Transverse colon (tissue), 3 donors: ENCODE data around the gene NUP98.

ENCODE experiments used
- EP300 ChIP-seq: sonication (generic); formaldehyde crosslinking; IDR thresholded peaks from one replicate; pipeline ENCODE4 v1.6.1; 2017; ENCODE audit warnings: antibody characterized with exemption, low read depth
- TF ChIP-seq, protein P1 (sequence below), 5 experiments: fragments of 200-600 bp in 3 of 5; fragments of 450-650 bp in 2 of 5; sonication (generic) in 3 of 5; IDR thresholded peaks; 1 replicate in 2 of 5; 2 replicates in 3 of 5; pipeline ENCODE4 v1.5.1; 2016 to 2017; ENCODE audit warnings: antibody characterized with exemption in 5 of 5, inconsistent platforms in 3 of 5, mild to moderate bottlenecking in 2 of 5, moderate library complexity in 1 of 5

DNA sequence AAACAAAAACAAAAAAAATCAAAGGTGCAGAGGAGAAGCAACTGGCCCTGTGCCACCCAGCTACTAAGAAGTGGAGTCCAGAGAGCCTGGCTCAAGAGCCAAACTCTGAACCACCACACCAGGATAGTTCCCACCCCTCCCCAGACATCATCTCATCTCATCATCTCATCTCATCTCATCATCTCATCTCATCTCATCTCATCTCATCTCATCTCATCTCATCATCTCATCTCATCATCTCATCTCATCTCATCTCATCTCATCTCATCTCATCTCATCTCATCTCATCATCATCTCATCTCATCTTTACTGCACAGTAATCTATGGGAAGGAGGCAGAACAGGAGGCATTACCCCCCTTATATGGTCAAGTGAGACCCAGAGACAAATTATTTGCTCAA is 134.5 kb downstream of the NUP98 start:
- TF ChIP-seq, protein P1, sequence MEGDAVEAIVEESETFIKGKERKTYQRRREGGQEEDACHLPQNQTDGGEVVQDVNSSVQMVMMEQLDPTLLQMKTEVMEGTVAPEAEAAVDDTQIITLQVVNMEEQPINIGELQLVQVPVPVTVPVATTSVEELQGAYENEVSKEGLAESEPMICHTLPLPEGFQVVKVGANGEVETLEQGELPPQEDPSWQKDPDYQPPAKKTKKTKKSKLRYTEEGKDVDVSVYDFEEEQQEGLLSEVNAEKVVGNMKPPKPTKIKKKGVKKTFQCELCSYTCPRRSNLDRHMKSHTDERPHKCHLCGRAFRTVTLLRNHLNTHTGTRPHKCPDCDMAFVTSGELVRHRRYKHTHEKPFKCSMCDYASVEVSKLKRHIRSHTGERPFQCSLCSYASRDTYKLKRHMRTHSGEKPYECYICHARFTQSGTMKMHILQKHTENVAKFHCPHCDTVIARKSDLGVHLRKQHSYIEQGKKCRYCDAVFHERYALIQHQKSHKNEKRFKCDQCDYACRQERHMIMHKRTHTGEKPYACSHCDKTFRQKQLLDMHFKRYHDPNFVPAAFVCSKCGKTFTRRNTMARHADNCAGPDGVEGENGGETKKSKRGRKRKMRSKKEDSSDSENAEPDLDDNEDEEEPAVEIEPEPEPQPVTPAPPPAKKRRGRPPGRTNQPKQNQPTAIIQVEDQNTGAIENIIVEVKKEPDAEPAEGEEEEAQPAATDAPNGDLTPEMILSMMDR (IDR thresholded peaks at IDR 0.05) = no peak
- no peak for TF ChIP-seq EP300
